ENCODE measurements around the gene ATP2C2.
"Not testable (repeated sequence)": the region's sequence is repeated elsewhere in the genome, so short reads cannot be mapped to it uniquely, and the experiment has no call there.

Gene ATP2C2

GRCh38 chr16:84329843-84330684 is 38.3 kb upstream of the ATP2C2 start:
- ChIA-PET POLR2A (no interaction called here), CTCF (interaction anchor here (0.6 kb wide), 1 partner anchor 13 kb away, joined by 3 read pairs; no protein-coding TSS in a partner anchor)
- TF ChIP-seq TARDBP (IDR thresholded peaks at IDR 0.05), result no peak
- TF ChIP-seq ELF4 (IDR thresholded peaks at IDR 0.05), result no peak
- no peak for TF ChIP-seq FOXM1 (IDR thresholded peaks at IDR 0.05; ENCODE audit: borderline replicate concordance)
- TF ChIP-seq HDGF (IDR thresholded peaks at IDR 0.05; ENCODE audit: borderline replicate concordance), result no peak
- no peak for TF ChIP-seq SP1 (IDR thresholded peaks at IDR 0.05)
- TF ChIP-seq SUZ12 (IDR thresholded peaks at IDR 0.05), result no peak
- no peak for TF ChIP-seq FOXA1 (IDR thresholded peaks at IDR 0.05)
- no peak for TF ChIP-seq ZNF384 (IDR thresholded peaks at IDR 0.05)

GRCh38 chr16:84330685-84331050 is 37.7 kb upstream of the ATP2C2 start:
- POLR2A ChIA-PET, result no interaction called here
- no peak for DNase-seq (ENCODE audit: extremely low spot score)
- TF ChIP-seq FOXA1 (IDR thresholded peaks at IDR 0.05) (no peak), CTBP1 (IDR thresholded peaks at IDR 0.05; ENCODE audit: borderline replicate concordance) (no peak), FOXK2 (IDR thresholded peaks at IDR 0.05) (no peak), HDGF (IDR thresholded peaks at IDR 0.05; ENCODE audit: borderline replicate concordance) (no peak), LEF1 (IDR thresholded peaks at IDR 0.05; ENCODE audit: borderline replicate concordance) (no peak), L3MBTL2 (conservative IDR thresholded peaks at IDR 0.05) (no peak), FOXM1 (IDR thresholded peaks at IDR 0.05; ENCODE audit: borderline replicate concordance) (no peak), BHLHE40 (IDR thresholded peaks at IDR 0.05; ENCODE audit: borderline replicate concordance) (no peak), ELF4 (IDR thresholded peaks at IDR 0.05) (no peak)
- CTCF ChIA-PET, result interaction anchor here (0.6 kb wide), 1 partner anchor 12 kb away, joined by 3 read pairs; no protein-coding TSS in a partner anchor

More at GRCh38 chr16:84329843-84330684, 38.3 kb upstream of the ATP2C2 start:
- no peak for DNase-seq (ENCODE audit: extremely low spot score)

GRCh38 chr16:84331998-84332780 is 36.1 kb upstream of the ATP2C2 start:
- POLR2A ChIA-PET, result no interaction called here
- CTCF ChIA-PET, result interaction anchor here (0.7 kb wide), 1 partner anchor 14 kb away, joined by 3 read pairs; no protein-coding TSS in a partner anchor

GRCh38 chr16:84332975-84333684 is 35.2 kb upstream of the ATP2C2 start:
- CTCF ChIA-PET, result interaction anchor here (0.7 kb wide), 1 partner anchor 15 kb away, joined by 3 read pairs; no protein-coding TSS in a partner anchor

More at GRCh38 chr16:84331998-84332780, 36.1 kb upstream of the ATP2C2 start:
- TF ChIP-seq ZNF384 (IDR thresholded peaks at IDR 0.05), result no peak
- no peak for TF ChIP-seq HDGF (IDR thresholded peaks at IDR 0.05; ENCODE audit: borderline replicate concordance)
- TF ChIP-seq LEF1 (IDR thresholded peaks at IDR 0.05; ENCODE audit: borderline replicate concordance), result no peak
- no peak for TF ChIP-seq FOXA1 (IDR thresholded peaks at IDR 0.05)
- TF ChIP-seq ARNT (IDR thresholded peaks at IDR 0.05), result no peak
- TF ChIP-seq CTBP1 (IDR thresholded peaks at IDR 0.05; ENCODE audit: borderline replicate concordance), result no peak
- no peak for TF ChIP-seq ELF4 (IDR thresholded peaks at IDR 0.05)
- DNase-seq (ENCODE audit: extremely low spot score), result no peak

GRCh38 chr16:84334058-84334457 is 34.3 kb upstream of the ATP2C2 start:
- POLR2A ChIA-PET, result no interaction called here
- TF ChIP-seq ARNT (IDR thresholded peaks at IDR 0.05) (no peak), TARDBP (IDR thresholded peaks at IDR 0.05) (no peak), ELF4 (IDR thresholded peaks at IDR 0.05) (no peak), FOXM1 (IDR thresholded peaks at IDR 0.05; ENCODE audit: borderline replicate concordance) (no peak), CTBP1 (IDR thresholded peaks at IDR 0.05; ENCODE audit: borderline replicate concordance) (no peak), NFRKB (IDR thresholded peaks at IDR 0.05) (no peak), BHLHE40 (IDR thresholded peaks at IDR 0.05; ENCODE audit: borderline replicate concordance) (no peak), FOXA1 (IDR thresholded peaks at IDR 0.05) (no peak), HDGF (IDR thresholded peaks at IDR 0.05; ENCODE audit: borderline replicate concordance) (no peak), SUZ12 (IDR thresholded peaks at IDR 0.05) (no peak), ZNF384 (IDR thresholded peaks at IDR 0.05) (no peak), SP1 (IDR thresholded peaks at IDR 0.05) (no peak), L3MBTL2 (conservative IDR thresholded peaks at IDR 0.05) (no peak), PKNOX1 (IDR thresholded peaks at IDR 0.05) (no peak), LEF1 (IDR thresholded peaks at IDR 0.05; ENCODE audit: borderline replicate concordance) (no peak), FOXK2 (IDR thresholded peaks at IDR 0.05) (no peak)
- no peak for DNase-seq (ENCODE audit: extremely low spot score)
- CTCF ChIA-PET, result no interaction called here

More at GRCh38 chr16:84332975-84333684, 35.2 kb upstream of the ATP2C2 start:
- TF ChIP-seq NFRKB (IDR thresholded peaks at IDR 0.05) (no peak), ZNF384 (IDR thresholded peaks at IDR 0.05) (no peak), FOXK2 (IDR thresholded peaks at IDR 0.05) (no peak), SUZ12 (IDR thresholded peaks at IDR 0.05) (no peak), BHLHE40 (IDR thresholded peaks at IDR 0.05; ENCODE audit: borderline replicate concordance) (no peak), TARDBP (IDR thresholded peaks at IDR 0.05) (no peak), SP1 (IDR thresholded peaks at IDR 0.05) (no peak), ELF4 (IDR thresholded peaks at IDR 0.05) (no peak), HDGF (IDR thresholded peaks at IDR 0.05; ENCODE audit: borderline replicate concordance) (no peak), CTBP1 (IDR thresholded peaks at IDR 0.05; ENCODE audit: borderline replicate concordance) (no peak), FOXA1 (IDR thresholded peaks at IDR 0.05) (no peak), L3MBTL2 (conservative IDR thresholded peaks at IDR 0.05) (no peak)
- no peak for DNase-seq (ENCODE audit: extremely low spot score)
- POLR2A ChIA-PET, result no interaction called here

GRCh38 chr16:84334482-84334881 is 33.9 kb upstream of the ATP2C2 start:
- ChIA-PET POLR2A (no interaction called here), CTCF (no interaction called here)
- no peak for DNase-seq (ENCODE audit: extremely low spot score)
- no peak for TF ChIP-seq SP1 (IDR thresholded peaks at IDR 0.05)
- no peak for TF ChIP-seq ZNF384 (IDR thresholded peaks at IDR 0.05)
- no peak for TF ChIP-seq FOXA1 (IDR thresholded peaks at IDR 0.05)
- no peak for TF ChIP-seq PKNOX1 (IDR thresholded peaks at IDR 0.05)
- TF ChIP-seq SUZ12 (IDR thresholded peaks at IDR 0.05), result no peak
- no peak for TF ChIP-seq HDGF (IDR thresholded peaks at IDR 0.05; ENCODE audit: borderline replicate concordance)

GRCh38 chr16:84337236-84337635 is 31.1 kb upstream of the ATP2C2 start:
- POLR2A ChIA-PET; DNase-seq (ENCODE audit: extremely low spot score); CTCF ChIA-PET: not testable (repeated sequence)
